HL-60/S4 (cell line): ENCODE measurements around the gene JAK3.
"Not testable (repeated sequence)": the region's sequence is repeated elsewhere in the genome, so short reads cannot be mapped to it uniquely, and the experiment has no call there.

ENCODE experiments used
- in situ Hi-C: fragments of 300-500 bp; cut with MboI; formaldehyde crosslinking; loops from 2 replicates; pipeline ENCODE4 v1.14.3; 2022; ENCODE audit warnings: low sequenced_read_pairs

The JAK3 gene

GRCh38 chr19:17847538-17848366 lies at the start of gene JAK3:
Gene JAK3, minus strand, starts transcription at chr19:17847982. Its CDS starts 3,565 bp downstream, at chr19:17844417.
- in situ Hi-C loops, result no loop called here

GRCh38 chr19:17893766-17894165 lies 46.0 kb upstream of the JAK3 start:
- in situ Hi-C loops, result no loop called here

GRCh38 chr19:17889609-17890214 lies 41.9 kb upstream of the JAK3 start:
- in situ Hi-C loops, result no loop called here

GRCh38 chr19:17888260-17888659 lies 40.5 kb upstream of the JAK3 start:
- in situ Hi-C loops, result no loop called here

- in situ Hi-C loops, result not testable (repeated sequence)
These were observed 39.4 kb upstream of the JAK3 start for GRCh38 chr19:17887221-17887620.

GRCh38 chr19:17886515-17886914 lies 38.7 kb upstream of the JAK3 start:
- in situ Hi-C loops, result no loop called here

- in situ Hi-C loops, result no loop called here
These were observed 36.0 kb upstream of the JAK3 start for GRCh38 chr19:17883627-17884410.

- in situ Hi-C loops, result no loop called here
These were observed 33.9 kb upstream of the JAK3 start for GRCh38 chr19:17881701-17882100.

GRCh38 chr19:17879466-17879865 lies 31.7 kb upstream of the JAK3 start:
- in situ Hi-C loops, result no loop called here

- in situ Hi-C loops, result no loop called here
These were observed 29.9 kb upstream of the JAK3 start for GRCh38 chr19:17877696-17878095.

- in situ Hi-C loops, result no loop called here
These were observed 27.0 kb upstream of the JAK3 start for GRCh38 chr19:17874758-17875135.

- in situ Hi-C loops, result no loop called here
These were observed 26.3 kb upstream of the JAK3 start for GRCh38 chr19:17873786-17874757.

GRCh38 chr19:17872251-17873001 lies 24.6 kb upstream of the JAK3 start:
- in situ Hi-C loops, result no loop called here

- in situ Hi-C loops, result no loop called here
These were observed 24.1 kb upstream of the JAK3 start, which contains the start of gene SLC5A5 for GRCh38 chr19:17871878-17872250. Gene SLC5A5, plus strand, starts transcription at chr19:17871945. Its CDS starts 375 bp downstream, at chr19:17872320.

GRCh38 chr19:17871032-17871877 lies 23.5 kb upstream of the JAK3 start:
- in situ Hi-C loops, result no loop called here

- in situ Hi-C loops, result loop anchor here (10.0 kb wide), 2 partner anchors 56 to 126 kb away; no protein-coding TSS in a partner anchor
These were observed 21.4 kb upstream of the JAK3 start for GRCh38 chr19:17869114-17869608.

- in situ Hi-C loops, result loop anchor here (10.0 kb wide), 2 partner anchors 56 to 126 kb away; no protein-coding TSS in a partner anchor
These were observed 20.9 kb upstream of the JAK3 start for GRCh38 chr19:17868669-17869068.

- in situ Hi-C loops, result loop anchor here (10.0 kb wide), 2 partner anchors 58 to 128 kb away; no protein-coding TSS in a partner anchor
These were observed 19.2 kb upstream of the JAK3 start for GRCh38 chr19:17866964-17867486.
